HG03280 (cell line): ENCODE results near the gene TRIM27.
"Not testable (repeated sequence)": the region's sequence is repeated elsewhere in the genome, so short reads cannot be mapped to it uniquely, and the experiment has no call there.

Source experiments
- ATAC-seq: cut with Tn5 transposase; IDR thresholded peaks from one replicate; pipeline ENCODE4 v1.9.1; 2021; ENCODE audit warnings: mild to moderate bottlenecking, moderate library complexity; ENCODE audit not compliant: unreplicated experiment

Gene TRIM27, protein sequence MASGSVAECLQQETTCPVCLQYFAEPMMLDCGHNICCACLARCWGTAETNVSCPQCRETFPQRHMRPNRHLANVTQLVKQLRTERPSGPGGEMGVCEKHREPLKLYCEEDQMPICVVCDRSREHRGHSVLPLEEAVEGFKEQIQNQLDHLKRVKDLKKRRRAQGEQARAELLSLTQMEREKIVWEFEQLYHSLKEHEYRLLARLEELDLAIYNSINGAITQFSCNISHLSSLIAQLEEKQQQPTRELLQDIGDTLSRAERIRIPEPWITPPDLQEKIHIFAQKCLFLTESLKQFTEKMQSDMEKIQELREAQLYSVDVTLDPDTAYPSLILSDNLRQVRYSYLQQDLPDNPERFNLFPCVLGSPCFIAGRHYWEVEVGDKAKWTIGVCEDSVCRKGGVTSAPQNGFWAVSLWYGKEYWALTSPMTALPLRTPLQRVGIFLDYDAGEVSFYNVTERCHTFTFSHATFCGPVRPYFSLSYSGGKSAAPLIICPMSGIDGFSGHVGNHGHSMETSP

DNA sequence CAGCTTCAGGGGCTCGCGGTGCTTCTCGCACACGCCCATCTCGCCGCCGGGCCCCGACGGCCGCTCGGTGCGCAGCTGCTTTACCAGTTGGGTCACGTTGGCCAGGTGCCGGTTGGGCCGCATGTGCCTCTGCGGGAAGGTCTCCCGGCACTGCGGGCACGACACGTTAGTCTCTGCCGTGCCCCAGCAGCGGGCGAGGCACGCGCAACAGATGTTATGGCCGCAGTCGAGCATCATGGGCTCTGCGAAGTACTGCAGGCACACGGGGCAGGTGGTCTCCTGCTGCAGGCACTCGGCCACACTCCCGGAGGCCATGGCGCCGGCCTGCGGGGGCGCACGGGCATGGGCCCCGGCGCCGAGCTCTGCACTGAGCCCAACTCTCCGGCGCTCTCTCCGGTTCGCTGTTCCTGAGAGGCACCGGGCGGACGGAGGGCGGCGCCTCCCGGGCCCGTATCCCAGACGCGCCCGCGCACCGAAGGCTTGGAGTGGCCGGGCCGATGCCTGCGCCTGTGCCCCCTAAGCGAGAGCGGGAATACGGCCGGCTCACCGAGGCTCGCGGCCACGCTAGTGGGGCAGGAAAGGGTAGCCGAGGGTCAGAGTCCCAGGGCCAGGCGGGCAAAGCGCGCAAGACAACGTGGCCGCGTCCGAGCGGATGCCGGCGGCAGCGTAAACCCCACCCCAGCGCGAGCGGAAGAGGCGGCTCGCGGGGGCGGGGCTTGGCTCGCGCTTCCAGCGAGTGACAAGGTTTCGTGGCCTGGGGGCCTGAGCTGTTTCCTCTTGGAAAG, at the start of gene TRIM27:
TRIM27 (minus strand) TSS at position 668 of the 785 bp plus-strand sequence; CDS start at position 315, 353 bp downstream.
- peak; percentile 83 for ATAC-seq

DNA sequence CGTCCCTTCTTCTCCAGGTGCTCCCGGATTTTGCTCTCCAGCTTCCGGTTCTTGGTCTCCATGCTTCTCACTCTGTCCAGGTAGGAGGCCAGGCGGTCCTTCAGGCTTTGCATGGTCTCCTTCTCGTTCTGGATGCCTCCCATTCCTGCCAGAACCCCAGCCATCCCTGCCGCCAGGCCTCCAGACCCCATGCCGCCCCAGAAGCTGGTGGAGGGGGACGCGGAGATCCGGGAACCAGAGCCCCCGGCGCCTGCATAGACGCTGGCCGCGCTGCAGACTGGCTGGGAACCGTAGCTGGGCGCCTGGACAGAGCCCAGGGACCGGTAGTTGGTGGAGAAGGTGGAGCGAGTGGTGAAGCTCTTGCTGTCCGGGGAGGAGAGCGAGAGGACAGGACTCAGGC, 46.3 kb upstream of the TRIM27 start:
- not testable (repeated sequence) for ATAC-seq

DNA sequence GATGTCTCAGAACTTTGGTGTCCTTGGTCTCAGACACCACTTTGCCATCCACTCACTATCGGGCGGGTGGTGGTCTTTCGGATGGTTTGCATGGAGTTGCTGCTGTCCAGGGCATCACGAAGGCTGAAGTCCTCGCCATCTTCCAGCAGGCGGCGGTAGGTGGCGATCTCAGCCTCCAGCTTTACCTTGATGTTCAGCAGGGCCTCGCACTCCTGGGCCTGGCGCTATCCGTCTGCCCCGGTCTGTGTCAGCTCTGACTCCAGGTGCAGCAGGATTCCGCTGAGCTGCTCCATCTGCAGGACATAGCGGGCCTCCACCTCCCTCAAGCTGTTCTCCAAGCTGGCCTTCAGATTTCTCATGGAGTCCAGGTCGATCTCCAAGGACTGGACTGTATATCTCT, 45.3 kb upstream of the TRIM27 start:
- no peak for ATAC-seq

DNA sequence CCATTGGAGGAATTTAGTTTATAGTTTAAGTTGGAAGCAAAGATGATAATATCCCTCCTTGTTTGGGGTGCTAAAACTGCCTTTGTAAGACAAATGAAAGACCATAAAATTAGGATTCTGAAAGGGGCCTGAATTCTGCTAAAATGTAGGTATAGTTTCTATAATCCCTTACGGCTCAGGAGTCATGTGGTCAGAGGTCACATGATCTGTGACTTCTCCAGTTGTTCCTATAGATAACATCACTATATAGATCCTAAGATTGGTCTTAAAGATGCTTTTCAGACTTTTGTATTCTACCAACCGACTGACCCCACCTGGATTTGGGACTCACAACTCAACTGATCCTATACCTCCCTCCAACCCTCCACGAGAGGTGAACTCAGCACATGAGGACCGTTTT, 44.7 kb upstream of the TRIM27 start:
- no peak for ATAC-seq

DNA sequence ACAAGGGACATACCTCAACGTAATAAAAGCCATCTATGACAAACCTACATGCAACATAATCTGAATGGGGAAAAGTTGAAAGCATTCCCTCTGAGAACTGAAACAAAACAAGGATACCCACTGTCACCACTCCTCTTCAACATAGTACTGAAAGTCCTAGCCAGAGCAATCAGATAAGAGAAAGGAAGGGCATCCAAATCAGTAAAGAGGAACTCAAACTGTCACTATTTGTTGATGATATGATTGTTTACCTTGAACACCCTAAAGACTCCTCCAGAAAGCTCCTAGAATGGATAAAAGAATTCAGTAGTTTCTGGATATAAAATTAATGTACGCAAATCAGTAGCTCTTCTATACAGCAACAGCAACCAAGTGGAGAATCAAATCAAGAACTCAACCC, 41.9 kb upstream of the TRIM27 start:
- ATAC-seq = no peak

DNA sequence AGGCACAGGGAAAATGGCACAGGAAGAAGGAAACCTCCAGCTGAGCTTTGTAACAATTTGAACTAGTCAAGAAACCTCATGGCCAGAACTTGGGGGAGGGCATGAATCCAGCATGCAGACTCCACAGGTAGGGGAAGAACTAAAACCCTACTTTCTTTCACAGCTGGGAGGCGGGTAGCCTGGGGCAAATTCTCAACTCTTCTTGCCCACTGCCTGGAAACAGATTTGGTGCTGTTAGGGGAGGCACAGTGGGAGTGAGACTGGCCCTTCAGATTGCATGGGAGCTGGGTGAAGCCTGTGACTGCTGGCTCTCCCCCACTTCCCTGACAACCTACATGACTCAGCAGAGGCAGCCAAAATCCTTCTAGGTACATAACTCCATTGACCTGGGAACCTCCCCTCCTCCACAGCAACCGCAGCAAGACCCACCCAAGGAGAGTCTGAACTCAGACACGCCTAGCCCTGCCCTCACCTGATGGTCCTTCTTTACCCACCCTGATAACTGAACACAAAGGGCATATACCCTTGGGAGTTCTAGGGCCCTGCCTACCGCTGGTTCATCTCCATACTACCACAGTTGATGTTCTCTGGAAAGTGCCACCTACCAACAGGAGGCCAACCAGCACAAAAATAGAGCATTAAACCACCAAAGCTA, 37.2 kb upstream of the TRIM27 start:
- no peak for ATAC-seq

DNA sequence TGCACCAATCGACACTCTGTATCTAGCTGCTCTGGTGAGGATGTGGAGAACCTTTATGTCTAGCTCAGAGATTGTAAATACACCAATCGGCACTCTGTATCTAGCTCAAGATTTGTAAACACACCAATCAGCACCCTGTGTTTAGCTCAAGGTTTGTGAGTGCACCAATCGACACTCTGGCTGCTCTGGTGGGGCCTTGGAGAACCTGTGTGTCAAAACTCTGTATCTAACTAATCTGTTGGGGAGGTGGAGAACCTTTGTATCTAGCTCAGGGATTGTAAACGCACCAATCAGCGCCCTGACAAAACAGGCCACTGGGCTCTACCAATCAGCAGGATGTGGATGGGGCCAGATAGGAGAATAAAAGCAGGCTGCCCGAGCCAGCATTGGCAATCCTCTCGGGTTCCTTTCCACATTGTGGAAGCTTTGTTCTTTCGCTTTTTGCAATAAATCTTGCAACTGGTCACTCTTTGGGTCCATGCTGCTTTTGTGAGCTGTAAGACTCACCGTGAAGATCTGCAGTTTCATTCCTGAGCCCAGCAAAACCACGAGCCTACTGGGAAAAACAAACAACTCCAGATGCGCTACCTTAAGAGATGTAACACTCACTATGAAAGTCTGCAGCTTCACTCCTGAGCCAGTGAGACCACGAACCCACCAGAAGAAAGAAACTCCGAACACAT, 34.9 kb upstream of the TRIM27 start:
- not testable (repeated sequence) for ATAC-seq

DNA sequence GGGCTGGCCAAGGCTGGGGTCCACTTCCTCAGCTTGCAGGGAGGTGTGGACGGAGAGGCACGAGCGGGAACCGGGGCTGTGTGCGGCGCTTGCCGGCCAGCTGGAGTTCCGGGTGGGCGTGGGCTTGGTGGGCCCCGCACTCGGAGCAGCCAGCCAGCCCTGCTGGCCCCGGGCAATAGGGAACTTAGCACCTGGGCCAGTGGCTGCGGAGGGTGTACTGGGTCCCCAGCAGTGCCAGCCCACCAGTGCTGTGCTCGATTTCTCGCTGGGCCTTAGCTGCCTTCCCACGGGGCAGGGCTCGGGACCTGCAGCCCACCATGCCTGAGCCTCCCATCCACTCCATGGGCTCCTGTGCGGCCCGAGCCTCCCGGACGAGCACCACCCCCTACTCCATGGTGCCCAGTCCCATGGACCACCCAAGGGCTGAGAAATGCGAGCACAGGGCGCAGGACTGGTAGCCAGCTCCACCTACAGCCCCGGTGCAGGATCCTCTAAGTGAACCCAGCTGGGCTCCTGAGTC, 34.1 kb upstream of the TRIM27 start:
- ATAC-seq = not testable (repeated sequence)

DNA sequence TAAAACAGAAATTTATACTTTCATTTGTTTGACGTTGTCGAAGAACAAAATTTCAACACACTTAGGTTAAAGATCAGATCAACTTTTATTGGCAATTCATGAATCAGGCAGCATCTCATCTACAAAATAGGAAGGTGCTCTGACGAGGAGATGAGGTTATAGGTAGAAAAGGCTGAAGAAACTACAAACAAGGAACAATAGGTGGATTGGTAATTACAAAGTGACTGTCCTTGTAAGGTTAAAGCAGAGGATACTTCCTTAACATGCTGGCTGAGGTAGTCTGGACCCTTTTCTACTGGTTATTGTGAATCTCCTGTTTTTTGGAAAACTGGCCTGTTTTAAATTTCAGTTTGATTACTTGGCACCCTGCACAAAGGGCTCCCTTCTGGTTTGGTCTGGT, 32.5 kb upstream of the TRIM27 start:
- ATAC-seq = no peak

DNA sequence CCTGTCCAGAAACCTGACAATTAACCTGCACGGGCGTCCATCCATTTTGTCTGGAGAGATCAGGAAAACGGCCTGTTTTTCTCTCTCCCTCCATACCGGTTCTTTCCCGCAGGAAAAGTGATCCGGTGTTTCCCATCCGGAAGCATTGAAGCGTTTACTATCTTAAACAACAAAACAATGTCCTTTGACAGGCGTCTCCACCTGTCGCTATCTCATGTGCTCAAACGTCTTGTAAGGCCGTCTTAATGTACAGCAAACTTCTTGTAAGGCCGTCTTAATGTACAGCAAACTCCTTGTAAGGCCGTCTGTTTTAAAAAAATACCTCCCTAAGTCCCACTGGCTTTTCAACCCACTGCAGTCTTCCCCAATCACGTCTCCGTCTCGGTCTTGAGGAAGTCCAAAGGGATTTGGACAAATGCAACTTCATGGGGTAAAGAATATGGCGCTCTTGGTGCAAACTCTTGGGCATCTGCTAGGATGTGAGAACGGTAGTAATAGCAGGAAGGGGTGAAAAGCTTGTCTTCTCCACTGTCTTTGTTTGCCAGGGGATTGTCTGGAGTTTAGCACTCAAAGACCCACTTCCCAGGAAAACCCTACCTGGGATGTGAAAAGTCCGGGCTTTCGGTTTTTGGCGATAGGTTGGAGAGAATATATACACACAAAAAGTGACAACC, 29.9 kb upstream of the TRIM27 start:
- ATAC-seq = no peak

DNA sequence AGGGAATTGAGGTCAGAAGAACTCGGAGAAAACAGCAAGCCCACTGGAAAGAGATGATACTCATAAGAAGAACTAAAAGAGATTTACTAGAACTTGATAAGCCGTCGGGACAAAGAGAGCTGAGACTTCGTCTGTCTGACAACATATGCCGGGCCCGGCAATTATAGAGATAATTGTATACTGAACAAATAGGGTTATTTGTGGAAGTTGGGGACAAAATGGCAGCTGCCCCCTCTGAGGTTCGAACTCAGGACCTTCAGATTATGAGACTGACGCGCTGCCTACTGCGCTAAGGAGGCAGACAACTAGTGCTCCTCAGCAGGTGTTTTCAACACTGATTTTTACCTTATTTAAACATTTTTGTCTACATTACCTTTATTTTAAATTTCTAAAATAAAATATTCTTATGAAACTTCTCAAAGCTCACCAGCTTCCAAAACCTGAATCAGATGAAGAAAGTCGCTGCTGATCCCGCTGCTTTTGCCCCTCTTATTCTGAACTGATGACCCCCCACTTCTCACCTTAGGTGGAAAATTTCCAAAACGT, 29.3 kb upstream of the TRIM27 start:
- peak; percentile 71 for ATAC-seq

DNA sequence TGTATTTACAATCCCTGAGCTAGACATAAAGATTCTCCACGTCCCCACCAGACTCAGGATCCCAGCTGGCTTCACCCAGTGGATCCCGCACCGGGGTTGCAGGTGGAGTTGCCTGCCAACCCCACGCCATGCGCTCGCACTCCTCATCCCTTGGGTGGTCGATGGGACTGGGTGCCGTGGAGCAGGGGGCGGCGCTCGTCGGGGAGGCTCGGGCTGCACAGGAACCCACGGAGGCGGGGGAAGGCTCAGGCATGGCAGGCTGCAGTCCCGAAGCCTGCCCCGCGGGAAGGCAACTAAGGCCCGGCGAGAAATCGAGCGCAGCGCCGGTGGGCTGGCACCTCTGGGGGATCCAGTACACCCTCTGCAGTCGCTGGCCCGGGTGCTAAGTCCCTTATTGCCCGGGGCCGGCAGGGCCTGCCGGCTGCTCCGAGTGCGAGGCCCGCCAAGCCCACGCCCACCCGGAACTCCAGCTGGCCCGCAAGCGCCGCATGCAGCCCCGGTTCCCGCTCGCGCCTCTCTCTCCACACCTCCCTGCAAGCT, 25.9 kb upstream of the TRIM27 start:
- not testable (repeated sequence) for ATAC-seq

DNA sequence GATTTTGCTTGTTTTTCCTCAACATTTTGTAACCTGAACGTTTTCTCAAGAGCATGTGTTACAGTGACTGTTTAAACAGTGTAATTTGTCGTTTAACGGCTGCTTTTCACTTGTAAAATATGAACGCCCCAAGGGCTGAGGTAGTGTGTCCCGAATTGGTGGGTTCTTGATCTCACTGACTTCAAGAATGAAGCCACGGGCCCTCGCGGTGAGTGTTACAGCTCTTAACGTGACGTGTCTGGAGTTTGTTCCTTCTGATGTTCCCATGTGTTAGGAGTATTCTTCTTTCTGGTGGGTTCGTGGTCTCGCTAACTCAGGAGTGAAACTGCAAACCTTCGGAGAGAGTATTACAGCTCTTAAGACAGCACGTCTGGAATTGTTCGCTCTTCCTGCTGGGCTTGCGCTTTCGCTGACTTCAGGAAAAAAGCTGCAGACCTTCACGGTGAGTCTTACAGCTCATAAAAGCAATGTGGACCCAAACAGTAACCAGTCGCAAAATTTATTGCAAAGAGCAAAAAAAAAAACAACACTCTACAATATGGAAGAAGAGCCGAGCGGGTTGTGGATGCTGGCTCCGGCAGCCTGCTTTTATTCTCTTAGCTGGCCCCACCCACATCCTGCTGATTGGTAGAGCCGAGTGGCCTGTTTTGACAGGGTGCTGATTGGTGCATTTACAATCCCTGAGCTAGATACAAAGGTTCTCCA, 25.1 kb upstream of the TRIM27 start:
- ATAC-seq = no peak

DNA sequence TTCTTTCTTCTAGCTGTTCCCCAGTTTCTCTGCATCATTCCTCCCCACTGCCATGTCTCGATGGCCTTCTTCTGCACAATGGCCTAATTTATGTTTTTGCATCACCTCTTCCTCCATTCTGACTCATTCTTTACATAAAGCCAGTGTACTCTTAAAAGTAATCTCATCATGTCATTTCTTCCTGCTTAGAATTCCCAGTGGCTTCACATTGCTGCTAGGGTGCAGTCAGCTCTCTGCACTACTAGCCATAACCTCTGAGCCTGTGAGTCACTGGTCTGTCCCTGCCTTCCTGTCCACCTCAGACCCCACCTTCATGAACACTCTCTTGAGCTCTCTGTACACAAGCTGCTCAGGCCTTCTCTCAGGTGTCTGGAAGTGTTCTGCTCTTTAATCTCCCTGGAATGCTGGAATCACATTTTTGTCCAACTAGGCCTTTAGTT, 24.1 kb upstream of the TRIM27 start:
- no peak for ATAC-seq

DNA sequence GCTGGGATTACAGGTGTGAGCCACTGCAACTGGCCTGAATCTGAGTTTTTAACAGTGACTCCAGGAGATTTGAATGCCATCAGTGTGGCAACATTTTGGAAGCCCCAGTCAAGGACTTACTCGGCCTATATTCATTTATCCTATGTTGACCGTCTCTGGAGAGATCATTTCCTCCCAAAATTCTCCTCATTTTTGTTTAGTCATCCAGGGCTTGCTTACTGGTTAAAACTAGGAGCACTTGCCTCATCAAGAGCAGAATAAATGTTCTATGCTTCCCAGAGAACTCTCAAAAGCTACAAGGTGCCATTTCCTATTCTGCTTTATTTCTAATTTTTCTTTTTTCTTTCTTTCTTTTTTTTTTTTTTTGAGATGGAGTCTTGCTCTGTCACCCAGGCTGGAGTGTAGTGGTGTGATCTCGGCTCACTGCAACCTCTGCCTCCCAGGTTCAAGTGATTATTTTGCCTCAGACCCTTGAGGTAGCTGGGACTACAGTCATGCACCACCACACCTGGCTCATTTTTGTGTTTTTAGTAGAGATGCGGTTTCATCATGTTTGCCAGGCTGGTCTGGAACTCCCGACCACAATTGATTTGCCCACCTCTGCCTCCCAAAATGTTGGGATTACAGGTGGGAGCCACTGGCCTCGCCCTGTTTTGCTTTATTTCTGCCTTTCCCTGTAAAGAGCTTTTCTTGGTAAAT, 23.4 kb upstream of the TRIM27 start:
- ATAC-seq = no peak

DNA sequence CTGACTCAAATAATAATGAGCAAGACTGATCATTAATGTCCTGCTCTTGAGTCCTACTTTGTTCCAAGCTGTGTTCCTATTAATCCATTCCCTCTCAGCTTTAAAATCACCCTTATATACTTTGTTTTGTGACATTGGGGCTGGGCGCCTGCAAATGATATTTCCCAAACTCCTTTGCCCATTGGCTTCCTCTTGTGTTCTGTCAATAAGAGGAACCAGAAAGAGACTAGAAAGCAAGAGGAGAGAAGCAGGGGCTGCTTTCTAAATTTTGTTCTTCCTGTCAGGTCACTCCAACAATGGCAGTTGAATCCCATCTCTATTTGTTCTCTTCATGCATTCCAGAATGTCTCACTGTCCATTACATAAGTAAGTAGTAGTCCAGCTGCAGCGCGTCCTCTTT, 21.6 kb upstream of the TRIM27 start:
- ATAC-seq = no peak

DNA sequence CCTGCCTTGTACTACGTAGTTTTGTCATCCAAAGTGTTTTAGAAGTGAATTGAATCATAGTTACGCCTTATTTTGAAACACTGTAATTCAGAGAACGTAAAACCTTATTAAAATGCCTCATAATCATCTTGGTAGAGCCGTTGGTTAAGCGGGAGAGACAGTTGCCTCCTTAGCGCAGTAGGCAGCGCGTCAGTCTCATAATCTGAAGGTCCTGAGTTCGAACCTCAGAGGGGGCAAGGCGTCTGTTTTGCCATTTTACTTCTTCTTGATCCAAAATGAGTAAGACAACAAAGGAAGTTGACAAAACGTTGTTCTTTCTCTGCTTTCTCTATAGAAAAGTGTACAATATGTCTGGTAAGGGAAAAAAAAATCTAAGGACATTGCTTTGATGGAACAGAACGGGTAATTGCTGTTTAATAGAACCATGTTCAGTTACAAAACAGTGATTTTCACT, 20.7 kb upstream of the TRIM27 start:
- ATAC-seq = no peak
